Thyroid gland (tissue), 4 donors: ENCODE measurements around the gene TAF4B. TPM values are rescaled to one million over a fixed set of nuclear protein-coding genes. Genes with fewer than 3 reads are reported as not detected.

Experiments used
- DNase-seq, 2 donors: peaks; one replicate each; pipeline ENCODE4 v3.0.0-alpha.2; 2019
- H3K27ac ChIP-seq, 3 donors: fragments of 200-600 bp; sonication (generic); 1 replicate in 2 of 3; 2 replicates in 1 of 3; pipeline ENCODE4 v1.5.1; 2016 to 2019; ENCODE audit warnings: mild to moderate bottlenecking in 1 of 3, moderate library complexity in 1 of 3
- H3K27me3 ChIP-seq: fragments of 200-600 bp; sonication (generic); one replicate; pipeline ENCODE4 v1.5.1; 2019
- H3K36me3 ChIP-seq, 2 donors: fragments of 200-600 bp; sonication (generic); one replicate each; pipeline ENCODE4 v1.5.1; 2016 to 2019
- H3K4me1 ChIP-seq, 2 donors: fragments of 200-600 bp; sonication (generic); one replicate each; pipeline ENCODE4 v1.5.1; 2017 to 2019
- H3K4me3 ChIP-seq, 3 donors: fragments of 200-600 bp; sonication (generic); replicated peaks in 1 of 3; 1 replicate in 2 of 3; 2 replicates in 1 of 3; pipeline ENCODE4 v1.5.1; 2016; ENCODE audit warnings: mild to moderate bottlenecking in 1 of 3
- H3K9me3 ChIP-seq: fragments of 200-600 bp; sonication (generic); one replicate; pipeline ENCODE4 v1.5.1; 2017
- POLR2A ChIP-seq, 2 donors: fragments of 450-650 bp; IDR thresholded peaks; one replicate each; pipeline ENCODE4 v1.6.1; 2017; ENCODE audit warnings: antibody characterized with exemption in 2 of 2, mild to moderate bottlenecking in 2 of 2, moderate library complexity in 1 of 2
- WGBS, 2 donors: methylation state at CpG; one replicate each; pipeline ENCODE4 v1.1.5; 2017; 5-methylcytosine and 5-hydroxymethylcytosine counted together
- intact Hi-C: fragments of 100-400 bp; cut with DNase I; formaldehyde crosslinking; loops from one replicate; pipeline ENCODE4 v1.15.1; 2023
- total RNA-seq, 4 donors: library from RNA; depleted of rRNA; stranded (reverse); fragments of >200 nt; gene quantifications; one replicate each; pipeline ENCODE4 v1.2.3, GENCODE V29; 2016
- TF ChIP-seq, protein P1 (sequence below), 6 experiments: fragments of 200-600 bp in 3 of 6; fragments of 450-650 bp in 3 of 6; sonication (generic) in 3 of 6; IDR thresholded peaks; one replicate each; pipeline ENCODE4 v1.5.1; 2016 to 2019; ENCODE audit warnings: antibody characterized with exemption in 6 of 6, mild to moderate bottlenecking in 2 of 6, inconsistent platforms in 1 of 6, moderate library complexity in 1 of 6

Gene TAF4B
- total RNA-seq, 4 donors from 2014 or later: 8.7 to 12.7 (median 9.8) TPM

DNA sequence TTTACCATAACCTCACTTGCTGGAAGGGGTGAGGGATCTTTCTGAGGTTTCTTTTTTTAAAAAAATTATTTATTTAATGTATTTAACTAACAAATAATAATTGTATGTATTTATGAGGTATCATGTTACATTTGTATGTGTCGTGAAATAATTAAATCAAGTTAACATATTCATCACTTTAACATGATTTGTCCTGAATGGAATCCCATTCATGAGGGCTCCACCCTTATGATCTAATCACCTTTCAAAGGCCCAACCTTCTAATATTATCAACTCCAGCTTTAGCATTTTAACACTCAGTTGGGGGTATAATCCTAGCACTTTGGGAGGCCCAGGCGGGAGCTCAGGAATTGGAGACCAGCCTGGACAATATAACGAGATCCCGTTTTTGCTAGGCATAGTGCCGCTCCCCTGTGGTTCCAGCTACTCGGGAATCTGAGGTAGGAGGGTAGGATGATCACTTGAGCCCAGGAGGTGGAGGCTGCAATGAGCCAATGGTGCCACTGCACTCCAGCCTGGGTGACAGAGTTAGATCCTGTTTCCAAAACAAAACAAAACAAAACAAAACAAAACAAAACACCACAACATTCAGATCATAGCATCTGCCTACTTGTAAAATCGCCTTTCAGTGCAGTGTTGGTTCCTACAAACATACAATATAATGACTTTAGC lies 1.1 kb upstream of the TAF4B start:
- H3K27ac ChIP-seq: no peak overlapping the region
- WGBS, 2 donors: 79 to 88% methylated on average over 7 of the region's 7 CpGs
- no peaks in the 10 kb centered on the region for H3K36me3 ChIP-seq
- intact Hi-C loops: loop anchor here (10.0 kb wide), 1 partner anchor 130 kb away; the partner anchor contains the start of gene SS18
- TF ChIP-seq, protein P1, sequence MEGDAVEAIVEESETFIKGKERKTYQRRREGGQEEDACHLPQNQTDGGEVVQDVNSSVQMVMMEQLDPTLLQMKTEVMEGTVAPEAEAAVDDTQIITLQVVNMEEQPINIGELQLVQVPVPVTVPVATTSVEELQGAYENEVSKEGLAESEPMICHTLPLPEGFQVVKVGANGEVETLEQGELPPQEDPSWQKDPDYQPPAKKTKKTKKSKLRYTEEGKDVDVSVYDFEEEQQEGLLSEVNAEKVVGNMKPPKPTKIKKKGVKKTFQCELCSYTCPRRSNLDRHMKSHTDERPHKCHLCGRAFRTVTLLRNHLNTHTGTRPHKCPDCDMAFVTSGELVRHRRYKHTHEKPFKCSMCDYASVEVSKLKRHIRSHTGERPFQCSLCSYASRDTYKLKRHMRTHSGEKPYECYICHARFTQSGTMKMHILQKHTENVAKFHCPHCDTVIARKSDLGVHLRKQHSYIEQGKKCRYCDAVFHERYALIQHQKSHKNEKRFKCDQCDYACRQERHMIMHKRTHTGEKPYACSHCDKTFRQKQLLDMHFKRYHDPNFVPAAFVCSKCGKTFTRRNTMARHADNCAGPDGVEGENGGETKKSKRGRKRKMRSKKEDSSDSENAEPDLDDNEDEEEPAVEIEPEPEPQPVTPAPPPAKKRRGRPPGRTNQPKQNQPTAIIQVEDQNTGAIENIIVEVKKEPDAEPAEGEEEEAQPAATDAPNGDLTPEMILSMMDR (IDR thresholded peaks at IDR 0.05): no peak
- no peak for TF ChIP-seq POLR2A (IDR thresholded peaks at IDR 0.05)
- DNase-seq: no peak
- H3K9me3 ChIP-seq: no peaks in the 10 kb centered on the region
- peaks cover 7% of the 10 kb centered on the region in 2 donors for H3K4me1 ChIP-seq
- no peaks in the 10 kb centered on the region for H3K27me3 ChIP-seq
- no peak overlapping the region for H3K4me3 ChIP-seq

DNA sequence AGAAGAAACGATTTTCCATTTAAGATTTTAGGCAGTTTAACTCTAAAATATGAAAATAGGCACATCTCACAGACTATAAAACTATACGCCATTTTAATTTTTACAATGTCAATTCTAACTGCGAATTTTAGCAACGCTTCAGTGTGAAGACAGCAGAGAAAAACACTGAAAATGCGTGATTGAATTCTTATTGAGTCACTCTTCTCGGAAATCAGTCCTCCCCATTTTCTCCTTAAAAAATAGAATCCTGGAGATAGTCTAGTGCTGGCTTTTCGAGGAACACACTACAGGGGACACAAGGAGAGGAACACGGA lies 373 bp upstream of the TAF4B start:
- intact Hi-C loops: loop anchor here (10.0 kb wide), 1 partner anchor 131 kb away; the partner anchor contains the start of gene SS18
- Histone ChIP-seq H3K27me3 (no peaks in the 10 kb centered on the region), H3K36me3 (no peaks in the 10 kb centered on the region), H3K9me3 (no peaks in the 10 kb centered on the region), H3K27ac (peak overlapping the region in 2 of 3 donors; percentile 45 to 64), H3K4me3 (peak overlapping the region in 2 of 3 donors; percentile 81 to 91), H3K4me1 (peaks cover 7% of the 10 kb centered on the region in 2 donors)
- WGBS, 2 donors: 21% methylated on average over 8 of the region's 8 CpGs
- DNase-seq: no peak
- TF ChIP-seq, protein P1 (IDR thresholded peaks at IDR 0.05): no peak
- no peak for TF ChIP-seq POLR2A (IDR thresholded peaks at IDR 0.05)

DNA sequence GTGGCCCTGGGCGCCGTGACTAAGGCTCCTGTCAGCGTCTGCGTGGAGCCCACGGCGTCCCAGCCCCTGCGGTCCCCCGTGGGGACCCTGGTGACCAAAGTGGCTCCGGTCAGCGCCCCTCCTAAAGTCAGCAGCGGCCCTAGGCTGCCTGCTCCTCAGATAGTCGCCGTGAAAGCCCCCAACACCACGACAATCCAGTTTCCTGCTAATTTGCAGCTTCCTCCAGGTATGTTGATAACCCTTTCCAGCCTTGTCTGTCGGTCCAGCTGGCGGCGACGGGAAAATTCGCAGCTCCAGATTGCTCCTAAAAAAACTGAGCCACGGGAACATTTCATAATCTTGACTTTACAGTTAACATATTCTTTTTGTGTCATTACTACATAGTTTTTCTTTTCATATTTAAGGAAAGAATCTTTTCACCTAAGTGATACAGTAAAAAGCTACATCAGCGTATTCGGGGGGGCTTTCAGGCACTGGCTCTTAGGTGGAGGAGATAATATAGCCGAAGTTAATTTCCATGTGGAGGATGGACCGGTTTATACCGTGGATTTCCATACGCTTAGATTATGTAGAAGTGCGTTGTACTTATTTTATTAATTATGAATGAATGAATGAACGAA lies 916 bp downstream of the TAF4B start:
- peak in 1 of 2 donors; percentile 10 for DNase-seq
- H3K36me3 ChIP-seq: no peaks in the 10 kb centered on the region
- peaks cover 7% of the 10 kb centered on the region in 2 donors for H3K4me1 ChIP-seq
- TF ChIP-seq, protein P1 (IDR thresholded peaks at IDR 0.05): no peak
- no peak for TF ChIP-seq POLR2A (IDR thresholded peaks at IDR 0.05)
- no peaks in the 10 kb centered on the region for H3K9me3 ChIP-seq
- intact Hi-C loops: loop anchor here (10.0 kb wide), 1 partner anchor 132 kb away; the partner anchor contains the start of gene SS18
- peak overlapping the region in 2 of 3 donors; percentile 45 to 64 for H3K27ac ChIP-seq
- 27 to 29% methylated on average over 18 of the region's 28 CpGs for WGBS, 2 donors
- H3K27me3 ChIP-seq: no peaks in the 10 kb centered on the region
- peak overlapping the region; percentile 72 to 91 (median 81) for H3K4me3 ChIP-seq

DNA sequence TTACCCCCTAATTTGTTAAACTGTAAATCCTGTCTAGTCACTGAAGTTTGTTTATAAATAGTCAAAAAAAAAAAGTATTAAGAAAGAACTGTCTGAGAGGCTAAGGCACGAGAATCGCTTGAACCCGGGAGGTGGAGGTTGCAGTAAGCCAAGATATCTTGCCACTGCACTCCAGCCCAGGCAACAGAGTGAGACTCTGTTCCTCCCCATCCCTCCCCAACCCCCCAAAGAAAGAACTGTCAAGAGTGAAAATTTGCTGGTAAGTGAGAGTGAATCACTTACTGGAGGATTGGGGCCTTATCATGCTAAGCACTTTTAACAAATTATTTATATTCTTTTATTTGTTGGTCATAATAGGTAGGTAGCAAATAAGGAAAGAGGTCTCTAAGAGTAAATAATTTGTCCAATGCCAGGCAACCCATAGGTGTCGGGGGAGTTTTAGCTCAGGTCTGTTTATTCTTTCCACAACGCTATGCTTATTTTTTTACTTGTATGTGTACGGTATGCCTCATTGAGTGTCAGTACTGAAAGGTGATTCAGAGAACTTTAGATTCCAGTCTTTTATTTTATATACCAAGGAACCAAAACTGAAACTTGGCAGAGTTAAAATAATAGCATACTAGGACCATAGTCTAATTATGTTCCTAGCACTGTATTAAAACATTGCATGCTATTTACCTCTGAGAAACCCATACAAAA lies 2.5 kb downstream of the TAF4B start:
- TF ChIP-seq, protein P1 (IDR thresholded peaks at IDR 0.05): no peak
- TF ChIP-seq POLR2A (IDR thresholded peaks at IDR 0.05): no peak
- Histone ChIP-seq H3K4me1 (peaks cover 7% of the 10 kb centered on the region in 2 donors), H3K27me3 (no peaks in the 10 kb centered on the region), H3K4me3 (no peak overlapping the region), H3K27ac (no peak overlapping the region), H3K36me3 (no peaks in the 10 kb centered on the region), H3K9me3 (no peaks in the 10 kb centered on the region)
- WGBS, 2 donors: 94% methylated on average over 6 of the region's 6 CpGs
- DNase-seq: no peak
- intact Hi-C loops: loop anchor here (10.0 kb wide), 1 partner anchor 134 kb away; the partner anchor contains the start of gene SS18
